Heart left ventricle (tissue), 13 donors: ENCODE results near the gene COX6A2.

ENCODE experiments used
- POLR2A ChIP-seq, 2 donors: fragments of 450-650 bp; IDR thresholded peaks; one replicate each; pipeline ENCODE4 v1.6.1; 2017; ENCODE audit warnings: antibody characterized with exemption in 2 of 2, mild to moderate bottlenecking in 2 of 2, moderate library complexity in 2 of 2
- TF ChIP-seq, protein P1 (sequence below), 12 donors: fragments of 200-600 bp; sonication (generic) in 4 of 12; IDR thresholded peaks; one replicate each; pipeline versions ENCODE4 v1.5.0 to v1.8.0; 2018 to 2022; ENCODE audit warnings: antibody characterized with exemption in 12 of 12, mild to moderate bottlenecking in 5 of 12
- donor health status: ischemic (EF 13 %, LVEDD 7.1; RV severe dilation, severe dysfunction).
- donor health status: DM: no; HTN: yes; CAD: no.
- donor health status: DM: no; HTN: no; CAD: no.
- donor health status: ischemic (EF 25% LVEDD 6.9; RV normal size, moderate dysfunction).
- donor health status: ischemic (EF 25% LVEDD 5.7; RV mildly dilated, moderate dysfunction).
- donor health status: ischemic (EF 35%, LVEDD 5.7; RV mildly dilated, moderate dysfunction).
- donor health status: nonischemic (EF 11% LVEDD 7.7; RV severe dilation, severe dysfunction).
- donor health status: DM: yes; HTN: yes; CAD: no.
- donor health status: PGD.
- donor health status: ischemic (EF 29% LVEDD 5.4; RV normal size, mild dysfunction).
- donor health status: nonischemic (EF 23%, LVEDD 6.1; RV moderate dilation, normal function).

DNA sequence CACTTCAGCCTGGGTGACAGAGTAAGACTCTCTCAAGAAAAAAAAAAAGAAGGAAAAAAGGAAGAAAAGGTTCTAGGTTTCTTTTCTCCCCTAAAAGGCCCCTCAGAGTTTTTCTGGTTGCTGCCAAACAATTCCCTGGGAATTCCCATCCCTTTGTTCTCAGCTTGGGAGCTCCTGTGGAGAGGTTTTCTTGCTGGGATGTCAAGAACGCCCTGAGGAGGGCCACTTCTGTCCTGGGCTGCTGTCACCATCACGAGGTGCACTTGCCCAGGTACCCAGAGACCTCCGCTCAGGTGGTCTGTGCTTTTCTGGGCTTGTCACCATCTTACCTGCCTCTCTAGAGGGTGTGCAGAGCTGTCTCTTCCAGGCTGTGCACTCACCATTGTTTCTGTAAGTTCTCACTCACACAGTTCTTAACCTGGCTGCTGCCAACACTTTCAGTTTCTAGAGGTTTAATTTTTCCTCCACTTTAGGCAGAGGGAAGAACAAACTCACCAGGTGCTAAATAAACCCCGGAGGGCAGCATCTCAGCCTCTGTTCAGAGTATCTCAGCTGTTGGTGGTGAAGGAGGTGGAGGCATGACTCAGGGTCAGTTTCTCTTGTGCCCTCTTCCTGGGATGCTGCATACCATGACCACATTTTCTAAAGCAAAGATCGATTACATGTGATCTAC is 2.4 kb upstream of the COX6A2 start:
- TF ChIP-seq, protein P1, sequence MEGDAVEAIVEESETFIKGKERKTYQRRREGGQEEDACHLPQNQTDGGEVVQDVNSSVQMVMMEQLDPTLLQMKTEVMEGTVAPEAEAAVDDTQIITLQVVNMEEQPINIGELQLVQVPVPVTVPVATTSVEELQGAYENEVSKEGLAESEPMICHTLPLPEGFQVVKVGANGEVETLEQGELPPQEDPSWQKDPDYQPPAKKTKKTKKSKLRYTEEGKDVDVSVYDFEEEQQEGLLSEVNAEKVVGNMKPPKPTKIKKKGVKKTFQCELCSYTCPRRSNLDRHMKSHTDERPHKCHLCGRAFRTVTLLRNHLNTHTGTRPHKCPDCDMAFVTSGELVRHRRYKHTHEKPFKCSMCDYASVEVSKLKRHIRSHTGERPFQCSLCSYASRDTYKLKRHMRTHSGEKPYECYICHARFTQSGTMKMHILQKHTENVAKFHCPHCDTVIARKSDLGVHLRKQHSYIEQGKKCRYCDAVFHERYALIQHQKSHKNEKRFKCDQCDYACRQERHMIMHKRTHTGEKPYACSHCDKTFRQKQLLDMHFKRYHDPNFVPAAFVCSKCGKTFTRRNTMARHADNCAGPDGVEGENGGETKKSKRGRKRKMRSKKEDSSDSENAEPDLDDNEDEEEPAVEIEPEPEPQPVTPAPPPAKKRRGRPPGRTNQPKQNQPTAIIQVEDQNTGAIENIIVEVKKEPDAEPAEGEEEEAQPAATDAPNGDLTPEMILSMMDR (IDR thresholded peaks at IDR 0.05) = no peak
- no peak for TF ChIP-seq POLR2A (IDR thresholded peaks at IDR 0.05)
